ENCODE measurements around the gene MCF2L.

Gene MCF2L

GRCh38 chr13:113138792-113139551, 170.0 kb downstream of the MCF2L start:
- DNase-seq, result no peak

- no peak for DNase-seq
Measured at GRCh38 chr13:113139577-113139976, 170.6 kb downstream of the MCF2L start.

- no peak for DNase-seq
Measured at GRCh38 chr13:113140677-113141600, 171.9 kb downstream of the MCF2L start.

- no peak for DNase-seq
Measured at GRCh38 chr13:113141601-113141970, 172.6 kb downstream of the MCF2L start.

- no peak for DNase-seq
Measured at GRCh38 chr13:113142876-113143275, 173.9 kb downstream of the MCF2L start.

GRCh38 chr13:113143466-113144254, 174.6 kb downstream of the MCF2L start:
- DNase-seq, result no peak

- DNase-seq, result no peak
Measured at GRCh38 chr13:113144255-113144629, 175.2 kb downstream of the MCF2L start.

GRCh38 chr13:113145496-113145895, 176.5 kb downstream of the MCF2L start:
- DNase-seq, result no peak

GRCh38 chr13:113145911-113146598, 177.0 kb downstream of the MCF2L start:
- no peak for DNase-seq

GRCh38 chr13:113146750-113147149, 177.7 kb downstream of the MCF2L start:
- no peak for DNase-seq

GRCh38 chr13:113147206-113147605, 178.2 kb downstream of the MCF2L start:
- no peak for DNase-seq

GRCh38 chr13:113148407-113148806, 179.4 kb downstream of the MCF2L start:
- DNase-seq, result no peak

- no peak for DNase-seq
Measured at GRCh38 chr13:113148940-113149503, 180.0 kb downstream of the MCF2L start.

Measured in NCI-H524 treated with DMSO at 0.1 percent for 48 hours (cell line).